Prostate gland (tissue), 2 donors: ENCODE data around the gene IMMP2L.

Experiments
- CTCF ChIP-seq, 4 experiments: fragments of 200-600 bp in 2 of 4; fragments of 450-650 bp in 2 of 4; sonication (generic) in 2 of 4; IDR thresholded peaks; 1 replicate in 3 of 4; 2 replicates in 1 of 4; pipeline ENCODE4 v1.5.1; 2016 to 2019; ENCODE audit warnings: antibody characterized with exemption in 4 of 4, mild to moderate bottlenecking in 2 of 4, moderate library complexity in 2 of 4
- POLR2A ChIP-seq: fragments of 450-650 bp; IDR thresholded peaks from one replicate; pipeline ENCODE4 v1.6.1; 2016; ENCODE audit warnings: antibody characterized with exemption, mild to moderate bottlenecking
- POLR2AphosphoS5 ChIP-seq: sonication (generic); formaldehyde crosslinking; IDR thresholded peaks from one replicate; pipeline ENCODE4 v1.6.1; 2017; ENCODE audit warnings: antibody characterized with exemption

GRCh38 chr7:111607621-111608020, 45.3 kb upstream of the IMMP2L start:
- TF ChIP-seq POLR2A (no peak), CTCF (IDR thresholded peaks at IDR 0.05) (no peak), POLR2AphosphoS5 (no peak)
